H1 (cell line): ENCODE results near the gene SMAD6. TPM values are rescaled to one million over a fixed set of nuclear protein-coding genes. Genes with fewer than 3 reads are reported as not detected.

Experiments used
- BACH1 ChIP-seq: IDR thresholded peaks from 2 replicates; pipeline ENCODE4 v1.6.1; 2012; ENCODE audit warnings: low read length, improper control_type of control experiment
- CHD2 ChIP-seq: IDR thresholded peaks from 2 replicates; pipeline ENCODE4 v1.6.1; 2012; ENCODE audit warnings: low read length, improper control_type of control experiment
- KDM4A ChIP-seq: IDR thresholded peaks from one replicate; pipeline ENCODE4 v1.7.1; 2012; ENCODE audit warnings: low read depth, mild to moderate bottlenecking, moderate library complexity, low read length, inconsistent platforms; ENCODE audit not compliant: severe bottlenecking
- TAF7 ChIP-seq: optimal IDR thresholded peaks from 2 replicates; pipeline ENCODE3; 2011; ENCODE audit warnings: low read depth, mild to moderate bottlenecking, inconsistent platforms, low read length, moderate library complexity, borderline replicate concordance
- polyA plus RNA-seq, 7 experiments: library from polyadenylated mRNA; depleted of rRNA in 3 of 7; stranded (reverse) in 5 of 7; unstranded in 2 of 7; fragments of >200 nt in 5 of 7; fragments of 200-250 nt in 2 of 7; gene quantifications; 1 replicate in 5 of 7; 2 replicates in 1 of 7; 4 replicates in 1 of 7; pipeline versions ENCODE4 v1.2.1 to v1.2.3, GENCODE V29; 2011 to 2013; ENCODE audit warnings: missing spikeins in 2 of 7, mixed read lengths in 2 of 7
- total RNA-seq: library from RNA; stranded (reverse); fragmentation: NEBNext Ultra II Directional; extraction: Animal tissue kit (Norgen Biotek cat#: 25700); gene quantifications from 2 replicates; pipeline ENCODE4 v1.2.1, GENCODE V29; 2021

Gene SMAD6
- total and polyA plus RNA-seq, 2 of the 8 experiments (the other 6 are each of a cell fraction or from before 2014, with no cell fraction given): 1.8 to 7.0 TPM

DNA sequence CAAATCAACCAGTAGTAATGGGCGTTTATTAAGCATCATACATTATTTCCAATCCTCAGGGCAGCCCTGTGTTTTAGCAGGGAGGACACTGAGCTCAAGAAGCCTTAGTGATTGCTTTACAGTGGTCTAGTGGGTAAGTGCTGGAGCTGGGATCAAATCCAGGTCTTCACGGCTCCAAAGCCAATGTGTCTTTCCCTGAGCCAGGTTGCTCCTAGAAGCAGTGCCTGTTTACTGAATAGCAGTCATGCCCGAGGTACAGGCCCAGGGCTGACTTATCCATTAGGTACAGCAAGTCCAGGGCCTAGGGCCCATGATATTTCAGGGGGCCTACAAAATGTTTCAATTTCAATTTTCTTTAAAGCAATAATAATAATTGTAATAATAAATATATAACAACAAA lies 9.6 kb upstream of the SMAD6 start (continued):
- TF ChIP-seq KDM4A (no peak), TAF7 (no peak), CHD2 (no peak), BACH1 (no peak)
- TF ChIP-seq, all 59 proteins: peak for 0
